ENCODE measurements around the gene KIF6.
A peak's percentile ranks its signal among the peaks of the same experiment; 100 is the strongest.

Gene KIF6

DNA sequence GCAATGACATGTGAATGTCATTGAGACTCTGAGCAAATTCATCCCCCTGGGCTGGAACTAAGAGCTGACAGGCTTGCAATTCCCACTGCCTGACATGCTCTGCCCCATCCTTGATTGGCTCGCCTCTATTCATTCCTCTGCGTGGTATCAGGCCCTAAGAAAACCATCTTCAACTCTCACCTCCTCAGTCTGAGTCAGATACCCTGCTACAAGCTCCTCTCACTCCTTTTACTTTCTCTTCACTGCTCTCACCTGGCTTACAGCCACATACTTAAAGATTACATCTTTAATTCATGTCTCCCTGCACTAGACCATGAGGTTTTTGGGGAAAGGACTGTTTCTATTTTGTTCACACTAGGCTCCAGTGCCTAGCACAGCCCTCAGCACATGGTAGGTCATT, 131.6 kb downstream of the KIF6 start:
- no peak for DNase-seq (ENCODE audit: low read depth)

DNA sequence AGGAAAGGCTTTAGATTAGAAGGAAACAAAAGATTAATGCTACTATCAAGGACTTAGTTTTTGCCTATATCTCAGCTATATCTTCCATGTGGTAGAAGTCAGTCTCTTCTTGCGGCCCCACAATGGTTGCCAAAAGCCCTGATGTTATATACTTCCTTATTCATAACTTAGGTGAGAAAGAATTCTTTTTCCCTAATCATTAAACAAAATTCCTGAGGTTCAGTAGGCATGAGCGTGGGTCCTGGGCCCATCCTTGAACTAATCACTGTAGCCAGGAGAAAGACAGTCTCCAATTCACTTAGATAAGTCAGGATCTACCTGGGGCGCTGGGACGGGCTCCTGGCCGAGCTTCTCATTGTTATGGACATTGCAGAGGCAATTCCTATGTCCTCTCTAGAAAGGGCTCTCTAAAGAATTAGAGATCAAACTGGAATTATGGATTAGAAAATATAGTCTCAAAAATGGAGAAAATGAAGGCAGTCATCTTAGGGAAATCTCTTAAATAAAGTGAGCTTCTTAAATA, 134.3 kb downstream of the KIF6 start:
- no peak for DNase-seq (ENCODE audit: low read depth)

DNA sequence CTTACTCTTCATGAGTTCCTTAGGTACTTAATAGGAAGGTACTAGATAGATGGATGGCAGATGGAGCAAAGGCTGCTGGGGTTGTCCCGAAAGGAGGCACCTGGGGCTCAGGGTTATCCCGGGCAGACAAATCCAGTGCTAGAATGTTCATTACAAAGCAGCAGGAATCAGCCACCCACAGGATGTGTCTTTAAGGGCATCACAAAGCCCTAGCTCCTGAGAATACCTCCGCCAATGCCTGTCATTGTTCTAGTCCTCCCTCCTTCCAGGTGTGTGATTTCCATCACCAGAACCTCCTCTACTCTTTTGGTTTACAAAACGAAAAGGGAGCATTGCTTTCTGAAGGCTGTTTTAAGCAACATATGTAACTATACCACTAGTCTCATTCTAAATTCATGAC, 138.1 kb downstream of the KIF6 start:
- DNase-seq (ENCODE audit: low read depth): no peak

DNA sequence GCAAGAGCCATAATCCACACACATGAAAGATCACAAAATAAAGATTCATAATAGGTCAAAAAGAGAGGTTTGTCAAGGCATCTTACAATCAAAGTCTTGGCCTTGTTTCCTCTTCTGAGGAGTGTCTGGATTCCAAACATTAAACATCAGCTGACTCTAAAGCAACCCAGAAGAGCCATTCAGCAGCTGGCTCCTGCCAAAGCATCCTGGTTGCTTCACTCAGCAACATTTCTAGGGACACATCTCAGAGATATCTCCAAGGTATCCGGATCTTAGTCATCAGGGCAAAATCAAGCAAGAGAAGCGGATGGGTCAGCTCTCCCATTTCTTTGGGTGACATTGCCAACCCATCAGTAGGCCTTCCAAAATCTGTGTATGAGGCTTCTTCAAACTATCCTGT, 139.6 kb downstream of the KIF6 start:
- no peak for DNase-seq (ENCODE audit: low read depth)

DNA sequence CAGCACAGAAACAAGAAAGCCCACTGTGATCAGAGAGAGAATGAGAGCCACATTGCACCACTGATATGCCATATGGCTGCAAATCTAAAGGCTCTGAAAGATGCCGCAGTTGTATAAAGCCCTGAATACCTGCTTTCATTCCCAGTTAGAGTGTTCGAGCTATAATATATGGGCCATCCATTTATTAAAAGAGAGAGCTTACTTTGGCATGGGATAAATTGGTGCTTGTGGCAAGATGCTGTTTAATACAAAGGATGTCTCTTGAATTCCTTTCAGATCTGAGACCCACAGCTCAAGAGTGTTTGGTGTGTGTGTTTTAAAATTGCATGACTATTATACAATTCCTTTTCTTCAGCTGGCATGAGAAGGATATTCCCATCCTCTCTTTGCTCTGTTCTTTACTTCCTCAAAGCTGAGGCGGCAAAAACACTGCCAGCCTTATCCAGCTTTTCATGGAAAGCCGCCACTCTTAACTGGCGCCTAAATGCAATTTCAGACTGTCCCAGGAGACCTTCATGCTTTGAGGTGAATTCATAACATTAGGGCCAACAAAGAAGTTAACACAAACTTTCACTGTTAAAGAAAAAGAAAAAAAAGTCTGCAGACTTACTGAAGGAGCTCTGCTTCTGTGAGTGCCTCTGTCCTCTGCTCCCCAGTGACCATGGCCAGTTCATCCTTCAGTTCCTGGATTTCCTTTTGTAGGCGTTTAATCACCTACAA, 147.6 kb downstream of the KIF6 start:
- no peak for DNase-seq (ENCODE audit: low read depth)

DNA sequence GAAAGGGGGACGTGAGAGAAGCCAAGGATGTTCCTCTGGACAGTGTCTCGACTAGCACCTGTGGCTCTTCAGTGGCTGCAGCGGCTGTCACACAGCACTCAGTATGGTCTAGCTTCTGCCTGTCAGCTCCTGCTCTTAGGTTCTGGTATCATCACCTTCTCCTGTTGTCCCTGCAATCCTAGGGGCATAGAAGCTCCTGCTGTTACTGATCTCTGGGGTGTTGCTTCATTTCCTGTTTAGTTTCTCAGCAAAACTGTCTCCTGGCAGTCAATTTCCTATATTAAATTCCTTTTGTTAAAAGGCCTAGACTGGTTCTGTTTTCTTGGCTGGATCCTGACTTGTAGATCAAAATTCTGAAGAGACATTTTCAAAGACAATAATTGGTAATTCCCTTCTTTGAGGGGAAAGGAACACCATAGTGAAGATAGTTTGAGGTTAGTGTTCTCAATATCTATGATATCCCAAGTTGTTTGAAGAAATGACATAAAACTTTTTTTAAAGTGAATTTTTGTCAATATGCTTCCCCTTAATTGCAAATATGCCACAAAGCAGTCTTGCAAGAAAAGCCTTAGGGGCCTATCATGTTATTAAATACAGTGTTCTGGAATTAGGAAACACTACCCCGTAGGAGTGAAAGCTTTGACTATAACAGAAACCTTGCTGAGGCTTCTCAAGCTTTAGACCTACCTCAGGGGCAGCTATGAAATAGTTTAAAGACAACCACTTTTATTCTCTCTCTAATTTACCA, 148.5 kb downstream of the KIF6 start:
- no peak for DNase-seq (ENCODE audit: low read depth)

DNA sequence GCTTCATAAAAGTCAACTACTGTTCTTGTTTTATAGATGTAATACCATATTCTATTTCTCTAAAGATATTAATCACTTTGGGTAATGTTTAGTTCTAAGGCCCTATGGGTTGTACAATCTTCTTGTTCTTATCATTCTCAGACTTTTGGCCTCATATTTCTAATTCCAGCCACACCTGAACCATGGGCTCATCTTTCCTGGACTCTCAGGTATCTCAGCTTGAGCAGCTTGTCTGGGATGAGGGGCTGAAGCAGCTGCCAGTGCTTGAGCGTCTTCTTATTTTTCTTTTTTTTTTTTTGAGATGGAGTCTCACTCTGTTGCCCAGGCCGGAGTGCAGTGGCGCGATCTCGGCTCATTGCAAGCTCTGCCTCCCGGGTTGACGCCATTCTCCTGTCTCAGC, 150.2 kb downstream of the KIF6 start:
- DNase-seq (ENCODE audit: low read depth): no peak

DNA sequence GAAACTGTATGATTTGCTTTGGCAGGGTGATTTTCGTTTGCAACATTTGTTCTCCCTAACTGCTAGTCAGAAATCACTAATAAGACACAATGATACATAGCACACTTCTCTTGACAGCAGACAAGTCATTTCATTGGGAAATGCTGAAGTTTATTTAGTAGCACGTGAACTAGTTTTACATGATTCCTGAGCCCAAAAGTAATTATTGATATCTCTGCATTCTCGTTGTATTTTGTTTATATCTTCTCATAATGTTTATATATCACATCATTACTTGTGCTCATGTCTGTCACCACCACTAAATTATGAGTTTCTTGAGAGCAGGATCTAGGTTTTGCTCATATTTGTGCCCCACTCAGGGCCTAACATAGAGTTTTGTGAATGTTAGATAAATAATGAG, 151.7 kb downstream of the KIF6 start:
- no peak for DNase-seq (ENCODE audit: low read depth)

DNA sequence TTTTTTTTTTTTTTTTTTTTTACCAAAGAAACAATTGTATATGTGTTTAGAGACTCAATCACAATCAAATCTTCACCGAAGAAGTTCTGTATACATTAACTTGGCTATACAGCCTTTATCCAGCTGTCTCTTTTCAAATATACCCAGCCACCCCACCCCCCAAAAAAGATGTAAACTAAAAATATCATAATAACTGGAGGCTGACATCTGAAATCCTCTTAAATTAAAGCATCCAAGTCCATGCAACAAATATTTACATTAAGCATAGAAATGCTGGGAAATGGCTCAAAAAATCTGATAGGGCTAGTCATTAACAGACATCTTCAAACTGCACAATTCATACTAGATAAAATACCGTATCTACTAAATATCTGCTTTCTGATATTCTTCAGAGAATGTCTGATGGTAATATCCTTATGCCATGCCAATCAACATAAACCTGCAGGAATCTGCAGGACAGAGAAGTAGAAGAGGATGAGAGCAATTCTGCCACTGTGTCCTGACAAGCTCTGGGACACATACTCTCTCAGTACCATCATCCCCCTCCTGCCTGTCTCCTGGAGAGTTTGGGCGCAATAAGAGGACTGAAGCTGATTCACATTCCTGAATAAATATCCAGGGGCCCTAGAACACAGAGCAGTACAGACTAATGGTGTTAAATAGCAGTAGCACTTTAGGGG, 152.4 kb downstream of the KIF6 start:
- DNase-seq (ENCODE audit: low read depth): no peak

DNA sequence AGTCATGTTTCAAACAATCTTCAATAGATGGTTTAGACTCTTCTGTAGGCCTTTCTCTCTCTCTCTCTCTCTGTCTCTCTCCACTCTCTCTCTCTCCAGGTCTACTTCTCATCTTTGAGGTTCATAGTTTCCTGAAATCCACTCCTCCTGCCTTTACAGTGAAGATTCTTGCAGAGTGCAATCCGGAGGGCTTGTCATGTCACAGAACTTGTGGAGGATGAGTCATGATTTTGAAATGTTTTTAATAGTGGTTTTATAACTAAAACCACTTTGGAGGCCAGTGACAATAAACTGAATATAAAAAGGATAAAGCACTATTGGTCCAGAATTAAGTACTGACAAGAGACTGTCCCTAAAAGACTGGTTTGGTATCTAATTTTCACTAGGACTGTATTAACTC, 156.3 kb downstream of the KIF6 start:
- DNase-seq (ENCODE audit: low read depth): peak; percentile 0

DNA sequence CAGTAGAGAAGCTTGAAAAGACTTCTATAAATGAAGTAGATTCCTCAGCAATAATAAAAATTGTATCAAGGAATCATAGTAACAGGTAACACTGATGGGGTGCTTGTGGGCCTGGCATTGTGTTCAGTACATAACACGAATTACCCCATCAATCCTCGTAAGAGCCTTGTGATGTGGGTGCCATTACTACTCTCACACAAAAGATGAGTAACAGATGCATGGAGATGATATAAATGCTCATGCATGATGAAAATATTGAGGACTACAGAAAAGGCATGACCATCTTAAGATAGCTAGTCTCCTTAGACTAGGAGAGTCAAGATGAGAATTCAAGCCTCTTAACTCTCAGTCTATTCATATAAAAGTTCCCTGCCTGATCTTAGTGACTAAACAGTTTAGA, 158.1 kb downstream of the KIF6 start:
- DNase-seq (ENCODE audit: low read depth): no peak

DNA sequence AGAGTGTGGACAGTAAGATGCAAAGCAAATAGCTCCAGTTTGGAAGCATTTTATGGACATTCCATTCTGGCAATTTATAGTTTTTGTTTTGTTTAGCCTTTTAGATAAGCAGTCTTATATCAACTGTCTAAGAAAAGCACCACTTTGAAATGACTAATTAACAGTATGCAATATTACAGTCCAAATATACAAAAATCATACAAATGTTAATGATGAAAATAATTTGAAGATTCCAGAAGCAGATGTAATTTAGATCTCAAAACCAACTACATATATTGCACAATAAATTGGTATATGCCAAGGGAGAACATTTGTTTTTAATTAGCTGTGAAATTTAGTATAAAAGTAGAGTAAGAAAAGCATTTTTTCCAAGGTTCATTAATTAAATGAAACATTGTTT, 158.8 kb downstream of the KIF6 start:
- no peak for DNase-seq (ENCODE audit: low read depth)

DNA sequence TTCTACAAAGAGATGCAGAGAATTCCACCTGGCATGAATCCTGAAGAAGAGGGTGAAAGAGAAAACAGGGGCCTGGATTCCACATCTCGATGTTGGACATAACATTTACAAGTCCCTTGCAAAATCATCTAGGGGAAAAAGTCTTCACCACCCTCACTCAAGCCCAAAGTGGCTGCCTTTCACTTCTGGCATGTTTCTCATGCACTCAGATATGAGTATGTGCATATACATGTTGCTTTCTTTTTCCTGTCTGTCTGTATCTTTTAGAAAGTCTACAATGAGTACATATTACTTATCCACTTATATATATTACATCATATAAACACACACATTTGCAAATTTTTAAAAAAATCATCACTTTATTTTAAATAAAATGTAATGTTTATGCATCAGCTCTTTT, 159.3 kb downstream of the KIF6 start:
- DNase-seq (ENCODE audit: low read depth): no peak

DNA sequence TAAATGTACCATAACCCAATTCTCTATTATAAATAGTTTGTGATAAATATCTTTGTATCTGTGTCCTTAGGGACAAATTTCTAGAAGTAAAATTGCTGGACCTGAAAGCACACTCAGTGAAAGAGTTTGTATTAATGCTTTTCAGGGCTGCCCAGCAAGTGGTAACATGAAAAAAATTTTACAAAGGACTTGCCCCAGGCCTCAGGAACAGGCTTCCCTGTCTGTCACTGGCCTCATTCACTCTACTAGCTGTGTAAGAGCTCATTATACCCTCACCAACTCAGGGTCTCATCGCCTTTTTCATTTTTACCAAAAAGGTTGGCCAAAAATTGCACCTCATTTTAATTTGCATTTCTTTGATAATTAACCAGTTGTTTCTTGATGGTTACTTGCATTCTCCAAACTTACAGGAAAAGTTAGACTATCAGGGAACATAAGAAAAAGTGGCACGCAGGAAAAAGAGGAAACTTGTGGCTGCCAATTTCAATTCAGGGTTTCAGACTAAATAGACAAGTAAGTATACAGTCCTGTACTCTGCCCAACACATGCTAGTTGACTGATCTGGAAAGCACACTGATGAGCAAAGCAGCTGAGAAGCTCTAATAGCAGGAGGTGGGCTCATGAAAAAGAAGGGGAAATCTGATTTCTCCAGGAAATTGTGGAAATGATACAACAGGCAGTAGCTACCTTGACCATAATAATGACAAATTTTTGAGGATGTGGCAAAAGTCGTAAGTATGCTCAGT, 161.5 kb downstream of the KIF6 start:
- no peak for DNase-seq (ENCODE audit: low read depth)

DNA sequence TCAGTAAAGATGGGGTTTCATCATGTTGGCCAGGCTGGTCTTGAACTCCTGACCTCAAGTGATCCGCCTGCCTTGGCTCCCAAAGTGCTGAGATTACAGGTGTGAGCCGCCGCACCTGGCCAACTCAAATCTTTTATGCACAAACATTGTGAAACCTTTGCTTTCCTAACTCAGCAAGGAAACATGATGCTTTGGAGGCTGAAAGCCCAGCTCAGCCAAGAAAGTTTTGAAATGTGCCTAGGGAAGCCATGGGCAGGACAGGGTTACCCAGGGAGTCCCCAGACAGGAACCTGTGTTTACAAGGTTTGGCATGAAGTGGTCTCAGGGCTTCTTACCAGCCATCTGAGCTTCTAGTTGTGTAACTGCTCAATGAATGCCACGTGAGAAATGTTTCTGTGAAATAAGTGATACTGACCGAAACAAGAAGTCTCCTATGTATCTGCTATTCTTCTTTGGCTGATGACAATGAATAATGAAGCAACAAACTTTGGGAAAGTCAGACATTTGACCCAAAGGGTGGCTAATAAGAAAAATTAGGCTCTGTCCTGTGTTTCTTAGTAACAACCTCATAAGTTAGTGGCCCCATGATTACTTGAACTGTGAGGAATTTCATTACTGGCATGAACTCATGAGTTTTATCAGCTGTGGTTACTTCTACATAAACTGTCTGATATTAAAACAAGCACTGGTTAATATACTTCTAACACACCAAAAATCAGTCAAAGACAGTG, 163.5 kb downstream of the KIF6 start:
- DNase-seq (ENCODE audit: low read depth): no peak

DNA sequence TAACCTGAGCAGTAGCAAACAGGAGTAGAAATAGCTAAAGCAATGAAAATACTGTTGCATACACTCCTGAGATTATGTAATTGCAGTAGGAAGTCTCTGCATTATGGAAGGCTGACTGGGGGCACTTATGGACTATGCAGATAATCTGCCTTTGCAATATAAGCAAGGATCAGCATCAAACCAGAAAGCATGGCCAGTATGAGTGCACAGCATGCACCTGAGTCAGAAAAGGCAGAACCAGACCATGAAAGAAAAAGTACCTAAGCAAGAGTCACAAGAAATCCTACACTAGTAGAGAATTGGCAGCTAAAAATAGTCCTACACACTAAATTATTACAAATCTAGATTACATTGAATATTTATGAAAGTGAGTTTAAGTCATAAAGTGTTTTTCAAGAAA, 164.3 kb downstream of the KIF6 start:
- DNase-seq (ENCODE audit: low read depth): no peak

DNA sequence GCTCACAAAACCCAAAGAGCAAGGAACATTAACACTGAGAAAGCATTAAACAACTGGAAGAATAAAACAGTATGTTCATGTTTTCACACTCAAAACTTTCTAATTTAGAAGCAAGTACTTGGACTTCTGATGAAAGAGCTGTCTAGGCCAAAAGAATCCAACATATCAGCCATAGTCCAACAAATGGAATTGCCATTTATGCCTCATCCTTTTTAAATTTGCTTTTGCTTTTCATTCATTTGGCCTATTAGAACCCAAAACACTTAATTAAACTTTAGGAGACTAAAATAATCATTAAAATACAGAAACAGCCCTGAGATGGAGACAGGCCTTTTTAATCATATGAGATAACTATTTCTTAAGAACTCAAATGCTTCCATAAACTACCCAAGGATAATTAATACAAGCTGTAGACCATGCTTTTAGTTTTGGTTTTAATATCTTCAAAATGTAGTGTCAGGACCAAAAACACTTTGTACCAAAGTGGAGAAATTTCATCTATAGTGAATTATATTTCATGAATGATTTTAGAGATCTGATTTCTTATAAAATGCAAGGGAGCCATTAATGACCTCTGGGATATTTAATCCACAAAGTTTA, 166.5 kb downstream of the KIF6 start:
- DNase-seq (ENCODE audit: low read depth): no peak

DNA sequence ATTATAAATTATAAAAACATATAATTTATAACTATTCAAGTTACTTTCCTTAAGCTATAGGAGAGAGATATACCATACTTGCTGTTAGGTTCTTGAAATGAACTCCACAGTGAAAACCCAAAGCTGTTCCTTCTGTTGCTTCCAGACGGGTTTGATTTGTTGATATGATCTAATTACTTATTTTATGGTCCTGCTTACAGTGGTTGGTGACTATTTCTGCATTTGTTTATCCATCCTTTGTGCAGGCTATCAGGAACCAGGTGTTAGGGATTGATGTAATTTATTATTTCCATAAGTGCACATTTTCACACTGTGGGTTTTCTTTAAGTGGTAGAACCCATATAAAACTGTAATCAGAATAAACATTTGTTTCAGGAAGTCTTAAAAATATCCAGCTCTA, 167.1 kb downstream of the KIF6 start:
- no peak for DNase-seq (ENCODE audit: low read depth)

DNA sequence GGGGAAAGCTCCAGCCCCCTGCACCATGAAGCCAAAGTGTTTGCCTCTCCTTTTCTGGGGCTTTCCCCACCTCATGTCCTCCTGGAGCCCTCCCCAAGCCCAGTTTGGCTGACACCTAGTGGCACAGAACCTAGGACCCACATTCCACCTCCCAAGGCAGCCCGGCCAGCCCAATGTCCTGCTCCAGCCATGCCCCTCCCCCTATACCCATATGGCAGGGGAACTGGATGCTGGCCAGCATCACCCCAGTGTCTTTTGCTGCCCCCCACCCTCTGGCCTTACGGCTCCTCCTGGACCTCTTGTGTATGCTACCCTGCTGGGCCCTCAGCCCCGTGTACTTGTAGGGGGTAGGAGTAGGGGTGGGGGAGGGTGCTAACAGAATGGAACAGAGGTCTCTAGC, 170.1 kb downstream of the KIF6 start:
- no peak for DNase-seq (ENCODE audit: low read depth)

DNA sequence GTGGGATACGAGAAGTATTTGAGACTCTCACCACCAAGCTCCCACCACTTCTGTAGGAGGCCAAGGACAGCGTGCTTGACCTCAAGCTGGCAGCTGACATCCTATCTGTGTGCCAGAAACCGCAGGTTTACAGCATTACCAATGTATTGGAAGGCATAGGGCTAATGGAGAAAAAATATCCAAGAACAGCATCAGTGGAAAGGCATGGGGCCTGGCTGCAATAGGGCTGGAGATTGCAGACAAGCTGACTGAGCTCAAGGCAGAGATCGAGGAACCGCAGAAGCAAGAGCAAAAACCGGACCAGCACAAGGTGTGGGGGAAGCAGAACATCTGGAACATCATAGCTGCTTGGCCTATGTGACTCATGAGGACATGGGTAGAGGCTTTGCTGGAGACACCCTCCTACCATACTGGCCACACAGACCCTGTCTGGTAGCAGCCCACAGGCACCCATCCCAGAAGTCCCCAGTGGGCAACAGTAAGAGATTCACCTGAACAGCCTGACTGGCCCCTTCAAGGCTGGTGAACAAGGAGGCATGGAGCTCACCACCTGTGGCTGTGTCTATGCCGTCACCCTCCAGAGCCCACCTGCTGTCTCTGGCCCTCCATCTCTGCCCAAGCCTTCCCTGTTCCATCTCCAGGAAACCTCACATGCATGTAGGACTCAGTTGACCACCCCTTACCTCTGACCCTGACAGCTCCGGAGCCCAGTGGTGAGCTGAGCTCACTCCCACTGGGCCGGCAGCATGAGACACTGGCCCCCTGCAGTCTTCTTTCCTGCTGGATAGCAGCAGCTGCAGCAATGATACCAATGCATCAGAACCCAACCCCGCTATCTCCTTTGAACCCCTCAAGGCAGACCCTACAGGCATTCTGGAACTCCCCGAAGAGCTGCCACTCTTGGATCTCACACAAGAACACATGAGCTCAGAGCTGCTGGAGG, 171.1 kb downstream of the KIF6 start:
- no peak for DNase-seq (ENCODE audit: low read depth)
